Measurements from ENCODE around the gene PDK2. TPM values are rescaled to one million over a fixed set of nuclear protein-coding genes. Genes with fewer than 3 reads are reported as not detected.
A peak's percentile ranks its signal among the peaks of the same experiment; 100 is the strongest.

PDK2 gene
- total RNA-seq, 4 donors from 2014 or later: 111 to 335 (median 124) TPM

DNA sequence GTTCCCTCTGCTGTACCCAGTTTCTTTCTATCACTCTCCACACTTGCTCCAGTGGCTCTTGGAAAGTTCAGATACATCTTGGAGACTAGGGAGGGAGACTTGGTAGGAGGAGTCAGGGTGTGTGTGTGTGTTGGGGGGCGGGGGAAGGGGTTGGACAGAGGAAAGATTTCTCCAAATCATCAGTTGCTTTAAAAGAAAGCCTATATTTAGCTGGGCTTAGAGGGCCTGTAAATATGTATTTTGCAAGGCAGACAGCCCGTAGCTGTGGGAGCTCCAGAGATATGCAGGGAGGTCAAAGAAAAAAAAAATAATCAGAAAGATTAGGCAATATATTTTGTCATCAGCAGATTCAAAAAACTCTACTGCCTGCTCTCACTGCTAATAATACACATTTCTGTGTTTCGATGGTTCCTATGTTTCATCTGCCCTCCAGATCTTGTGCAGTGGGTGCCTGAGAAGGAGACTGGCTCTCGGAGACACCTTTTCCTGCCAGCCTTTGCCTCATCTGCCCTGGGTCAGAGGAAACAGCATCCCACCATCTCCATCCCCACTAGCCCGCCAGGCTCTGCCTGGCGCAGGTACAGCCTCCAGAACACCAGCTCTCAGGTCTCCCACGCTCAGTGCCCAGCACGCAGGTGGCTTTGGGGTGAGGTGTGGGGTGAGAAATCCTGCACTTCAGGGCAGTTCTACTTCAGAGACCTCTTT is 60.1 kb downstream of the PDK2 start:
- Histone ChIP-seq H3K27ac (peak overlapping the region; percentile 59 to 91 (median 88)), H3K4me1 (peaks cover 32 to 34% of the 10 kb centered on the region in 2 donors), H3K27me3 (no peaks in the 10 kb centered on the region), H3K36me3 (no peaks in the 10 kb centered on the region), H3K9me3 (no peaks in the 10 kb centered on the region), H3K4me3 (no peak overlapping the region)
- intact Hi-C loops (cut with DNase I; ENCODE audit: low total_unique reads): no loop called here
- ATAC-seq (no peak), DNase-seq (no peak)
- TF ChIP-seq, protein P1, sequence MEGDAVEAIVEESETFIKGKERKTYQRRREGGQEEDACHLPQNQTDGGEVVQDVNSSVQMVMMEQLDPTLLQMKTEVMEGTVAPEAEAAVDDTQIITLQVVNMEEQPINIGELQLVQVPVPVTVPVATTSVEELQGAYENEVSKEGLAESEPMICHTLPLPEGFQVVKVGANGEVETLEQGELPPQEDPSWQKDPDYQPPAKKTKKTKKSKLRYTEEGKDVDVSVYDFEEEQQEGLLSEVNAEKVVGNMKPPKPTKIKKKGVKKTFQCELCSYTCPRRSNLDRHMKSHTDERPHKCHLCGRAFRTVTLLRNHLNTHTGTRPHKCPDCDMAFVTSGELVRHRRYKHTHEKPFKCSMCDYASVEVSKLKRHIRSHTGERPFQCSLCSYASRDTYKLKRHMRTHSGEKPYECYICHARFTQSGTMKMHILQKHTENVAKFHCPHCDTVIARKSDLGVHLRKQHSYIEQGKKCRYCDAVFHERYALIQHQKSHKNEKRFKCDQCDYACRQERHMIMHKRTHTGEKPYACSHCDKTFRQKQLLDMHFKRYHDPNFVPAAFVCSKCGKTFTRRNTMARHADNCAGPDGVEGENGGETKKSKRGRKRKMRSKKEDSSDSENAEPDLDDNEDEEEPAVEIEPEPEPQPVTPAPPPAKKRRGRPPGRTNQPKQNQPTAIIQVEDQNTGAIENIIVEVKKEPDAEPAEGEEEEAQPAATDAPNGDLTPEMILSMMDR (IDR thresholded peaks at IDR 0.05 in 4 of 5, conservative IDR thresholded peaks at IDR 0.05 in 1 of 5): no peak
- no peak for TF ChIP-seq POLR2A (IDR thresholded peaks at IDR 0.05)
- in situ Hi-C loops (cut with MboI; ENCODE audit: low sequenced_read_pairs in 4 of 4): no loop called here

DNA sequence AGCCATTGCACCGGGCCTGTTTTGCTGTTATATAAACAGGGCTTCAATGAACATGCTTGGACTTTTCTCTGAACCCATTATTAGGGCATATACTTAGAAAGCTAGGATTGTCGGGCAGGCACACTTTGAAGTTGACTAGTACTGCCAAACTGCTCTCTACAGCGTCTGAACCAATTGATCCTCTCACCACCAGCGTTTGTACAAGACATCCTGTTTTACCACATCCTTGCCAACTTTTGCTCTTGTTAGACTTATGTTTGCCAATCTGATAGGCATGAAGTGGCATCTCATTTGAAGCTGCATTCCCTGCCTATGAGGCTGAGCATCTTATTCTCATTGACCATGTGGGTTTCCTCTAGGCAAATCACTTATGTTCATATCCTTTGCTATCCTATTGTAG is 62.7 kb downstream of the PDK2 start:
- in situ Hi-C loops (cut with MboI; ENCODE audit: low sequenced_read_pairs in 4 of 4): no loop called here
- peak overlapping the region; percentile 19 to 45 (median 24) for H3K27ac ChIP-seq

DNA sequence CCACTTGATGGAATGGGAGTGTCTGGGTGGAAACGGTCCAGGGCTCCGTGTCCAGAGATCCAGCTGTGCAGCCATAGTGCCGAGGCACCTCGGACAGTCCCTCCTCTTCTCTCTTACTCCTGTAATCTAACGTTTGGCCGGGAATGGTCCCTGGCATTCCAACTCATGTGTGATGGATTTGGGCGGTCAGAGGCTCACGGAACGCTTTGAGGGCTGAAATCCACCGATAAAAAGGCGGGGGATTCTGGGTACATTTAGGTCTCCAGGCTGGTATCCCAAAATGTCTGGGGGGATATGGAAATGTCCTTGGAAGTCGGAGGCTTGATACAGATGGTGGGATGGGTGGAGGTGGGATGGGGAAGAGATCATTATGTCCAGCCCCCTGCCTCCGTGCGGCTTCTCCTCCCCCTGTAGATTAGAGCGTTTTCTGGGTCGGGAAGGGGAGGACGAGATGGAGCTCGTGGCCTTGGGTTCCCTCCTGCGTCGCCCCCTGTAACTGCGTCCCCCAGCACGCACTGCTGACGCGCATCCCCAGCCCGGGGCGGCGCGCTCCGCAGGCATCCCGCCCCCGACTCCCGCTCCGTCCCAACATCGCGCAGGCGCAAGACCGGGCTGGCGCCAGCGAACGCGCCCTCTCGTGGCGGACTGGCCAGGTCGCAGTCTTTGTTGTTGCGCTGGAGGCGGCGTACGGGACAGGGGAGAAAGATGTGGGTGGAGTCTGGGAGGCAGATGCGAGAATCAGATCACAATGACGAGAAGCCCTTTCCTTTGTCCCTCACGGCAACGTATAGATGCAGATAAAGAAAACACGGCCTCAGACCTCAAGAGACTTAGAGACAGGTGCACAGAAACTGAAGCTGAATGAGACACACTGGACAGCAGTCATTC is 66.1 kb downstream of the PDK2 start:
- in situ Hi-C loops (cut with MboI; ENCODE audit: low sequenced_read_pairs in 4 of 4): no loop called here
- ATAC-seq: peak; percentile 67 to 70
- TF ChIP-seq POLR2A (IDR thresholded peaks at IDR 0.05): peak; percentile 36 to 38
- TF ChIP-seq, protein P1 (IDR thresholded peaks at IDR 0.05 in 4 of 5, conservative IDR thresholded peaks at IDR 0.05 in 1 of 5): peak; percentile 94 to 97 (median 95)

More for the DNA sequence above, 62.7 kb downstream of the PDK2 start:
- intact Hi-C loops (cut with DNase I; ENCODE audit: low total_unique reads): no loop called here
- H3K9me3 ChIP-seq: no peaks in the 10 kb centered on the region
- no peaks in the 10 kb centered on the region for H3K27me3 ChIP-seq
- DNase-seq: no peak
- no peak overlapping the region for H3K4me3 ChIP-seq
- peaks cover 29 to 37% of the 10 kb centered on the region in 2 donors for H3K4me1 ChIP-seq
- no peaks in the 10 kb centered on the region for H3K36me3 ChIP-seq
- no peak for ATAC-seq
- TF ChIP-seq, protein P1 (IDR thresholded peaks at IDR 0.05 in 4 of 5, conservative IDR thresholded peaks at IDR 0.05 in 1 of 5): no peak
- TF ChIP-seq POLR2A (IDR thresholded peaks at IDR 0.05): no peak

More for the DNA sequence above, 66.1 kb downstream of the PDK2 start:
- H3K36me3 ChIP-seq: no peaks in the 10 kb centered on the region
- intact Hi-C loops (cut with DNase I; ENCODE audit: low total_unique reads): loop anchor here (1.0 to 10.0 kb wide), 4 partner anchors 21 to 704 kb away; partner anchors contain the start of genes PDK2 and TOB1
- peak; percentile 81 to 85 for DNase-seq
- H3K4me3 ChIP-seq: peak overlapping the region; percentile 52 to 73 (median 62)
- H3K4me1 ChIP-seq: peaks cover 27 to 39% of the 10 kb centered on the region in 2 donors
- H3K9me3 ChIP-seq: no peaks in the 10 kb centered on the region
- peak overlapping the region; percentile 53 to 69 (median 60) for H3K27ac ChIP-seq
- H3K27me3 ChIP-seq: no peaks in the 10 kb centered on the region

Other genes starting within 250 kb of the PDK2 start
- gene TAC4, start 247.3 kb upstream of the PDK2 start, total RNA-seq: not detected
- gene DLX4, start 126.2 kb upstream of the PDK2 start, total RNA-seq: not detected
- not detected for gene DLX3, start 100.1 kb upstream of the PDK2 start, total RNA-seq
- gene ITGA3, start 39.2 kb upstream of the PDK2 start, total RNA-seq: 10 to 100 TPM in 3 of 4 donors, 1 to 10 TPM in 1; 5.1 to 25.9 (median 18.4) TPM
- 1 to 10 TPM in 1 of 4 donors, under 1 TPM in 2, not detected in 1; 0.04 to 3.8 (median 0.31) TPM for gene SAMD14, start 34.8 kb downstream of the PDK2 start, total RNA-seq
- 10 to 100 TPM in 2 of 4 donors, 1 to 10 TPM in 2; 4.7 to 18.8 (median 11.0) TPM for gene PPP1R9B, start 55.3 kb downstream of the PDK2 start, total RNA-seq
- gene SGCA, start 70.7 kb downstream of the PDK2 start, total RNA-seq: 100 to 1,000 TPM; 227 to 385 (median 292) TPM
- gene COL1A1, start 106.3 kb downstream of the PDK2 start, total RNA-seq: 1 to 10 TPM; 1.7 to 9.5 (median 5.1) TPM
- gene TMEM92, start 179.1 kb downstream of the PDK2 start, total RNA-seq: not detected